COLO668 (cell line): ENCODE results near the gene IGLL5.

Source experiments
- DNase-seq: peaks from one replicate; lab custom pipeline; 2025; ENCODE audit not compliant: unreplicated experiment; lab: John Stamatoyannopoulos, UW

The IGLL5 gene

GRCh38 chr22:22926370-22927195 lies 39.0 kb downstream of the IGLL5 start:
- no peak for DNase-seq

DNA sequence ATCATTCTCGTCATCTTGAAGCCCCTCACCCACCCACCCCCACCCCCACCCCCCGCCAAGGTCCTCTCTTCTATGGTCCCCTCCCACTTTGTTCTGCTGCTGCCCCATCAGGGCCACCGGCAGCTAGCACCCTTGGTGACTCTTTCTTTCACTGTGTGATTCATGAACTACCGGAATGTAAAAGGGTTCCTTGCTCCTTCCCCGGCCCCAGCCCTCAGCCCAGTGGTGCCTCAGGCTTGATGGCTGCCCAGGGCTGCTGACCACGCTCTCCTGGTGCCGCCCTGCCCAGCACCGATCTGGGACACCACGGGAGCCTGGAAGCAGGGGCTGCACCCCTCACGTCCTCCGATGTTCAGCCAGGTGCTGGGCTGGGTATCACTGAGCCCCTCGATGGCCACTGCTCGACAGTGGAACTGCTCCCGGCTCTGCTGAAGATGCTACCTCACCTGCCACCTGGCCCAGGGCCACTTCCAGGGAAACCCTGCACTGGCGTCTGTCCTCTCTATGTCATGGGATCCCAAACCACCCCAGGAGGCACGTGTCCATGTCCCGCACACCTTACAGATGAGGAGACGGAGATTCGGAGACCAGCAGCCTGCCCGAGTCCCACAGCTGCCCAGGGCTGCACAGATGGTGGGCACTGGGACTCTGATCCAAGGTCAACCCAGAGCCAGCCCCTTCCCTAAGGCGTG lies 39.7 kb downstream of the IGLL5 start:
- no peak for DNase-seq

GRCh38 chr22:22927888-22928665 lies 40.5 kb downstream of the IGLL5 start:
- no peak for DNase-seq

DNA sequence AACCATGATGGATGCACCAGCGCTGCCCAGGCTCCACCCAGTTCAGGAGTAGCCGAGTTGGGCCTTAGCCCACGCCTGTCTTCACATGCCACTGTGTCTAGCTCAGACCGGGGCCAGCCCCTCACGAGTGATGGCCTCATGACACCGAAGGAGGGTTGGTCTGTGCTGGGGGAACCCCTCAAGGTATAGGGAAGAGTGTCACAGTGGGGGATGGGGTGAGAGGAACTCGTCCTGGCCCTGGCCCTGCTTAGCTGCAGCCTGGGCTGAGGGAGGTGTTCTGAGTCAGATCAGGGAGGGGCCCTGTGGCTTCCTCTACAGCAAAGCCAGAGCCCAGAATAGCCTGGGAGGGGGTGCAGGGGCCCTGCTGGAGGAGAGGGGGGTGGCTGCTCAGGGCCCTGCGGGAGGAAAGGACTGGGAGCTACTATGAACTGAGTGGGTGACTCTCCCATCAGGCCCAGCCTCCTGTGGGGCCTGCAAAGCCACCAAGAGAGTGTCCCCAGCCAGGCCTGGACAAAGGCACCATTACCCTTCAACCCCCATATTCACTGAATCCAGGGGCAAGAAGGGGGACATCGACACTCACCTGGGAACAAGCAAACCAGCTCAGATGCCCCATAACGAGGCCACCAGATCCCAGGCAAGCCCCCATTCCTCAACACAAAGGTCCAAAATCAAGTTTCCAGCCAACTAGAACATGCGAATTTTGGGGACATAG lies 41.2 kb downstream of the IGLL5 start:
- no peak for DNase-seq

- no peak for DNase-seq
Observed at GRCh38 chr22:22929381-22930221, 42.0 kb downstream of the IGLL5 start.

DNA sequence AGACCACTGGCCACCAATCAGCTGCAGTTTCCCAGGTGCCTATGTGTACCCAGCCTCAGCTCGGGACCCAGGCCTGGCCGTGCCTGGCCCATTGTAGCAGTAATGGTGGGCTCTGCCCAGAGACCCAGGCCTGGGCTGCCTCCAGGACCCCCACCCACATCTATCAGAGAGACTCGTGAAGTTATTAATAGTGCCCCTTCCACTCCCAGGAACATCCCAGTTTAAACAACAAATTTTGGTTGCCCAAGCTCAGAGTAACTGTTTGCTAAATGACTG lies 42.5 kb downstream of the IGLL5 start:
- DNase-seq, result no peak

DNA sequence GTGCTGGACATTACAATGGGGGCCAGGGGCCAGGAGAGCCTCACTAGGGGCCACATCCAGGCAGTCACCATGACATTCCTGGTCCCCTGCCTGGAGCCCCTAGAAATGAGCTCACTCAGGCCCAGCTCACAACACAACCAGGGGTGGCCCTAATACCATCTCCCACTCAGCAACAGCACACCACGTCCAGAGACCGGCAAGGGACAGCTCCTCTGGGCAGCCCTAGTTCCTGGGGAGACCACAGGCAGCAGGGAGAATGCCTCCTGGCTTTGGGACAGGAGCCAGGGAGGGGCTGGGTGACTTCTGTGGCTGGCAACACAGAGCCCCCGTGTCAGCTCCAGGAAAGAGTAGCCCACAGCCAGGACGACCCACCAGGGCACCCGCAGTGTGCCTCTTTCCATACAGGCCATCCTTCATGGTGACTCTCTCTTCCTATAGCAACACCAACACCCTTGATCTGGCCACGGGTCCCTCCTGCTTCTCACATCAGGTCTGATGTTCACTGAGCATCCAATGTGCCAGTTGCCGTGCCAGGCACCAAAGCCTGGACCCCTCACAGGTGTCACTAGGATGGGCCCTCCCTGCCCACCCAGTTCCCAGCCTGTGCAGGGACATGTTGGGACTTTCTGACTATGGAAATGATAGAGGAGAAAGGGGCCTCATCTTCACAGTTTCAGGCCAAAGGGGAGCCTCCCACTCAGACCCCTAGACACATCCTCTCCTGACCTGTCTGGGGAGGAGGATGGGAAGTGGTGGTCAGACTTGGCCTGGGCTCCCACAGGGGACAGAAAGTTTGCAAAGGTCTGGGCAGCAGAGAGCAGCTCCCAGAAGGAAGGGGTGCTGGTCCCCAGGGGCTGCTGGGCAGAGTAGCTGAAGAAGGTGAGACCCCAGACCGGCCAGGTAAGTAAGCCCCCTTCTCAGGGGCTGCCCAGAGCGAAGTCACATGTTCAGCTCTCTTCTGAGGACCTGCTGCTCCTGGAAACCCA lies 43.2 kb downstream of the IGLL5 start:
- no peak for DNase-seq

- DNase-seq, result no peak
Observed at GRCh38 chr22:22931557-22932270, 44.1 kb downstream of the IGLL5 start.

DNA sequence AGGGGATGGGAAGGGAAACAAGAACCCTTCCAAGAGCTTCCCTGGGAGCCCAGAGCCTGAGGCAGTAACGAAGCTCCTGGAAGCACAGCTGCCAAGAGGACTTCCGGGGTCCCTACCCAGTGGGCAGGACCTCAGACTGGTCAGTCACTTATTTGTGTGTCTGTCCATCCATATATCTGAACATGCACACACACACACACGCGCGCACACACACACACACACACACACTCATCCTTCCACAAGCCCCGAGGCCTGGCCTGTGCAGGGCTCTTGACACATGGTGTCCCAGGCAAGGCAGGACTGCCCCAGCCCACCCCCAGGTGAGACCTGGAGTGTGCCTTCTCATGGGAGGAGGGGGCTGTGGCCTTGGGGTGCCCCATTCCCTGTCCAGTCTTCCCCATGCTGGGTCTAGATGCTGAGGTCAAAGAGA lies 44.9 kb downstream of the IGLL5 start:
- DNase-seq, result no peak

DNA sequence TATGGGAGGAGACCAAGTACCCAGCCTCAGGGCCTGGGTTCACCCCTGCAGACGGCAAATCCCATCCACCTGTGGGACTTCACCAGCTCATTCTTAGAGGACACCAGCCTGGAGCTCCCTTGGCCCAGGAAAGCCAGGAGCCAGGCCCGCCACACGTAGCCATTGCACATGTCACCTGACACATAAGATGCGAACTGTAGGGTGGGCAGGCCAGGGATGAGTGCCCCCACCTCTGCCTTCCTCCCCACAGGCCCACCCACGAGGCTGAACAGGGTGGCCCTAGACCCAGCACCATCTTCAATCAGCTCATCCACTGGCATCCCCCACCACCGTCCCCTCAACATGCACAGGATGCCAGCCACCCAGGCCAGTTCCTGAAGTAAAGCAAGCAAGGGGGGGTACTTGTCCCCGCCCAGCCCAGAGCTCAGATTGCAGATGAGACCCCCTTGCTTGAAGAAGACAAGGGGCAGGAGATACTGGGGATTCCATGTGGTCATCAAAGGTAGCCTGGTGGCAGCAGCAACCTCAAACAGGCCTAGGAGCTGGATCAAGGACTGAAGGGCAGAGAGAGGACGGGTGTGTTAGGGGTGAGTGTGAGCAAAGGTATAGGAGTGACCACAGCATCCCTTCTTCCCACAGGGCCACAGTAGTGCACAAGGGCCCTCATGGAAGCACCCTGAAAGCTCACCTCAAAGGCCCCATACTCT lies 45.6 kb downstream of the IGLL5 start:
- DNase-seq, result no peak

GRCh38 chr22:22933807-22934542 lies 46.4 kb downstream of the IGLL5 start:
- no peak for DNase-seq

DNA sequence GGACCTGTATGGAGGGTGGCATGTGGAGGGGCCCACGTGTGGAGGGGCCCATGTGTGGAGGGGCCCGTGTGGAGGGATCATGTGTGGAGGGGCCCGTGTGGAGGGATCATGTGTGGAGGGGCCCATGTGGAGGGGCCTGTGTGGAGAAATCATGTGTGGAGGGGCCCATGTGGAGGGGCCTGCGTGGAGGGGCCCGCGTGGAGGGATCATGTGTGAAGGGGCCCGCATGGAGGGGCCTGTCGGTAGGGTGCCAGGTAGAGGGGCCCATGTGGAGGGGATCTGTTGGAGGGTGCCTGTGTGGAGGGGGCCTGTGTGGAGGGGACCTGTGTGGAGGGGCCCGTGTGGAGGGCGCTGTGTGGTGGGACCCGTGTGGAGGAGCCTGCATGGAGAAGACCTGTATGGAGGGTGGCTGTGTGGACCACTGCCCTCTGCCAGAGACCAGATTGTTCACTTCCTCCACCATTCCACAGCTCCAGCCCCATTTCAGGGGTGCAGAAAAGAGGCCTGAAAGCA lies 47.0 kb downstream of the IGLL5 start:
- DNase-seq, result no peak

- DNase-seq, result no peak
Observed at GRCh38 chr22:22935056-22935545, 47.5 kb downstream of the IGLL5 start.

DNA sequence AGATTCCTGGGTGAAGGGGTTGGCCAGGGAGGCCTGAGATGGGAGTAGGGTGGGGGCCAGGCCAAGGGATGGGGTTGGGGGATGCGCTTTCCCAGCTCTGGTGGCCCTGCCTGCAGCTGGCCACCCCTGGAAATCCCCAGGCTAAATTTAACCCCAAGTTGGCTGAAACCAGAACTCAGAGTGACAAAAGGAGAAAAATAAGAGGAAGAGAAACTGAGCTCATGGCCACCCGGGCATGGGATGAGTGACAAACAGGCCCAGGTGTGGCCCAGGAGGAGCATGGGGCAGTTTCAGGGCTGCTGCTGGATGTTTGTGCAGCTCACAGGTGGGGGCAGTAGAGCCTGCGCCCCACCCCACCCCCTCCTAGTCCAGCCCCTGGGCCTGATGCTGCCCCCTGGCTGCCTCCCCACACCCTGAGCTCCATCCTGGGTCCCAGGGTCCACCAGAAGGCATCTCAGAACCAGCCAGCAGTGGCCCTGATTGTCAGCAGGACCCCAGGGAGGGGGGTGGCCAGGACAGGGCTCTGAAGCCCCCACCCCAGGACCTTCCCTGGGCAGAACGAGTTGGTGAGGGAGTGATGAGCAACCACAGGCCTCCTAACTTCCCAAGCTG lies 48.0 kb downstream of the IGLL5 start:
- DNase-seq, result no peak

DNA sequence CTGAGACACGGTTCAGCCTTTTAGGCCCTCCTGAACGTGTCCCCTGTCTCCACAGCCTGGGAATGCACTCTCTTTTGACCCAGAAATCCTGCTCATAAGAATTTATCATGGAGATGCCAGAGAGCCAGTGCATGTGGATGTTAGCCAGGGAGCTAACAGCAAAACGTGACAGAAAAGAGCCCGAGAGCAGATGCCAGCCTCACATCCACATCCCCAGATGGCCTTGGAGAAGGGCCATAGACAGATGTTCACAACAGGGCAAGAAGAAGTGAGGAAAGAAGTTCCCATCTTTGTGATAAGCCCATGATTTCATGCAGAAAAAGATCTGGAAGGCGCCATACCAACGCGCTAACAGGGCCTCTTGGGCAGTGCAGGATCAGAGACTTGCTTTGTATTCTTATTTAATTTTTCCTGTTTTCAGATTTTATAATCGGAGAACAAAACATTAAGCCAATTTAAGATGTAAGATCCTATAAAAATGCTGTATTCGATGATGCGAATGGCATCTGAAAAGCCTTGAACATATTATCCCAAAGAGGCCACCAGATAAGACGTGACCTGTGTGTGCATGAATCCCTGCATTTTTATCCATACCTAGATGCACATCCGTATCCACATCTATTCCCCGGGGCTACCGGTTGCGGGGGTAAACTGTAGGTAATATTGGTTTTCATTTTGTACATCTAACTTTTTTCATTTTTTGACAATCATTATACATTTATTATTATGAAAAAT lies 48.7 kb downstream of the IGLL5 start:
- no peak for DNase-seq
